ENCODE data around the gene NDST1. TPM values are rescaled to one million over a fixed set of nuclear protein-coding genes. Genes with fewer than 3 reads are reported as not detected.
"Not testable (repeated sequence)": the region's sequence is repeated elsewhere in the genome, so short reads cannot be mapped to it uniquely, and the experiment has no call there.

The NDST1 gene
- 57.9 TPM for total RNA-seq
- long read RNA-seq, partial matches to known transcripts = 10 of 23 reads
- long read RNA-seq, other reads (novel, unspliced or antisense) = 13 of 23 reads

- intact Hi-C loops (cut with micrococcal nuclease) = no loop called here
- no peak for ATAC-seq
- no peak for DNase-seq
Observed at GRCh38 chr5:150507474-150508276, at the start of gene NDST1. Gene NDST1, plus strand, starts transcription at chr5:150508131. Its CDS starts 13,124 bp downstream, at chr5:150521255.

- intact Hi-C loops (cut with micrococcal nuclease) = loop anchor here (2.0 kb wide), 1 partner anchor 86 kb away; no protein-coding TSS in a partner anchor
- peak; percentile 96 for ATAC-seq
- peak; percentile 88 for DNase-seq
Observed at GRCh38 chr5:150458802-150459557, 49.0 kb upstream of the NDST1 start.

GRCh38 chr5:150460781-150461180 lies 47.1 kb upstream of the NDST1 start:
- no peak for DNase-seq
- intact Hi-C loops (cut with micrococcal nuclease) = no loop called here
- ATAC-seq = no peak

GRCh38 chr5:150461231-150461630 lies 46.7 kb upstream of the NDST1 start:
- DNase-seq = no peak
- intact Hi-C loops (cut with micrococcal nuclease) = no loop called here
- no peak for ATAC-seq

- ATAC-seq = peak; percentile 73
- no peak for DNase-seq
- intact Hi-C loops (cut with micrococcal nuclease) = no loop called here
Observed at GRCh38 chr5:150464554-150465012, 43.3 kb upstream of the NDST1 start.

- ATAC-seq (peak; percentile 54), DNase-seq (no peak)
- intact Hi-C loops (cut with micrococcal nuclease) = no loop called here
Observed at GRCh38 chr5:150465927-150466326, 42.0 kb upstream of the NDST1 start.

GRCh38 chr5:150468206-150468605 lies 39.7 kb upstream of the NDST1 start:
- ATAC-seq (no peak), DNase-seq (no peak)
- intact Hi-C loops (cut with micrococcal nuclease) = no loop called here

- DNase-seq = no peak
- ATAC-seq = no peak
- intact Hi-C loops (cut with micrococcal nuclease) = no loop called here
Observed at GRCh38 chr5:150469718-150470469, 38.0 kb upstream of the NDST1 start.

- intact Hi-C loops (cut with micrococcal nuclease) = no loop called here
- DNase-seq = no peak
- no peak for ATAC-seq
Observed at GRCh38 chr5:150473673-150474358, 34.1 kb upstream of the NDST1 start.

GRCh38 chr5:150476568-150476967 lies 31.4 kb upstream of the NDST1 start:
- ATAC-seq; DNase-seq; intact Hi-C loops (cut with micrococcal nuclease): not testable (repeated sequence)

GRCh38 chr5:150479416-150479815 lies 28.5 kb upstream of the NDST1 start:
- DNase-seq = no peak
- intact Hi-C loops (cut with micrococcal nuclease) = no loop called here

GRCh38 chr5:150481708-150481965 lies 26.3 kb upstream of the NDST1 start:
- DNase-seq = no peak
- intact Hi-C loops (cut with micrococcal nuclease) = no loop called here
- ATAC-seq = no peak

More at GRCh38 chr5:150479416-150479815, 28.5 kb upstream of the NDST1 start:
- ATAC-seq = no peak

GRCh38 chr5:150481972-150482406 lies 25.9 kb upstream of the NDST1 start:
- ATAC-seq (no peak), DNase-seq (no peak)
- intact Hi-C loops (cut with micrococcal nuclease) = no loop called here

GRCh38 chr5:150484964-150485692 lies 22.8 kb upstream of the NDST1 start:
- no peak for ATAC-seq
- intact Hi-C loops (cut with micrococcal nuclease) = no loop called here
- DNase-seq = no peak

GRCh38 chr5:150485693-150486401 lies 22.1 kb upstream of the NDST1 start:
- DNase-seq (peak; percentile 86), ATAC-seq (peak; percentile 47)

GRCh38 chr5:150486402-150487198 lies 21.3 kb upstream of the NDST1 start:
- intact Hi-C loops (cut with micrococcal nuclease) = no loop called here
- DNase-seq (peak; percentile 73), ATAC-seq (peak; percentile 23)

More at GRCh38 chr5:150485693-150486401, 22.1 kb upstream of the NDST1 start:
- intact Hi-C loops (cut with micrococcal nuclease) = no loop called here
